A673 (cell line): ENCODE measurements around the gene SECTM1. TPM values are rescaled to one million over a fixed set of nuclear protein-coding genes. Genes with fewer than 3 reads are reported as not detected.

Source experiments
- BruUV-seq: library from RNA; stranded (reverse); fragments of 400-500 nt; replicated peaks from 2 replicates; lab custom pipeline; 2021; lab: Mats Ljungman, UMichigan
- CTCF ChIA-PET: fragments of 300-600 bp; sonication (Branson Sonifier 250); formaldehyde crosslinking; loops from one replicate; lab custom pipeline; 2022; ENCODE audit warnings: antibody characterized with exemption; lab: Charles Lee
- POLR2A ChIA-PET: fragments of 300-600 bp; sonication (Branson Sonifier 250); formaldehyde crosslinking; loops from one replicate; lab custom pipeline; 2022; ENCODE audit warnings: antibody characterized with exemption; ENCODE audit not compliant: low non-redundant PET; lab: Charles Lee
- DNase-seq: peaks from one replicate; pipeline ENCODE4 v3.0.0-alpha.2; 2015; ENCODE audit warnings: low spot score
- H3K27ac ChIP-seq: fragments of 200-600 bp; sonication (generic); 2 replicates; pipeline ENCODE4 v1.5.1; 2016; ENCODE audit warnings: mixed run types, low read depth, mild to moderate bottlenecking, mixed read lengths, antibody characterized with exemption, low read length; ENCODE audit not compliant: poor library complexity, severe bottlenecking
- H3K27me3 ChIP-seq: fragments of 200-600 bp; sonication (generic); replicated peaks from 2 replicates; pipeline ENCODE4 v1.6.1; 2017; ENCODE audit warnings: mixed run types, low read depth, mild to moderate bottlenecking, mixed read lengths, antibody characterized with exemption, low read length; ENCODE audit not compliant: insufficient read depth, poor library complexity
- H3K36me3 ChIP-seq: fragments of 200-600 bp; sonication (generic); 2 replicates; pipeline ENCODE4 v1.6.1; 2016; ENCODE audit warnings: mixed run types, mild to moderate bottlenecking, mixed read lengths, antibody characterized with exemption, low read length; ENCODE audit not compliant: insufficient read depth, poor library complexity, severe bottlenecking
- H3K4me1 ChIP-seq: fragments of 200-600 bp; sonication (generic); 2 replicates; pipeline ENCODE4 v1.6.1; 2017; ENCODE audit warnings: mixed run types, mild to moderate bottlenecking, mixed read lengths, antibody characterized with exemption, low read length; ENCODE audit not compliant: insufficient read depth, poor library complexity, severe bottlenecking
- H3K4me3 ChIP-seq: fragments of 200-600 bp; sonication (generic); 2 replicates; pipeline ENCODE4 v1.5.1; 2016; ENCODE audit warnings: low read depth, mixed run types, mild to moderate bottlenecking, mixed read lengths, low read length; ENCODE audit not compliant: poor library complexity, severe bottlenecking
- H3K9me3 ChIP-seq: fragments of 200-600 bp; sonication (generic); 2 replicates; pipeline ENCODE4 v1.6.1; 2016; ENCODE audit warnings: mixed run types, low read depth, mild to moderate bottlenecking, mixed read lengths, antibody characterized with exemption, low read length; ENCODE audit not compliant: poor library complexity, severe bottlenecking
- EZH2 ChIP-seq: fragments of 200-600 bp; sonication (generic); IDR thresholded peaks from 2 replicates; pipeline ENCODE4 v1.6.1; 2017; ENCODE audit warnings: borderline replicate concordance, low read depth, mild to moderate bottlenecking, mixed read lengths, antibody characterized with exemption, low read length; ENCODE audit not compliant: poor library complexity, severe bottlenecking
- intact Hi-C: fragments of 100-400 bp; cut with micrococcal nuclease; formaldehyde crosslinking; loops from one replicate; pipeline ENCODE4 v1.10.0; 2022; ENCODE audit not compliant: unreplicated experiment
- total RNA-seq: library from RNA; stranded (reverse); gene quantifications from 2 replicates; pipeline ENCODE4 v1.2.3, GENCODE V29; 2021
- TF ChIP-seq, protein P1 (sequence below): fragments of 300-800, 200-600 bp; sonication (generic); conservative IDR thresholded peaks from 2 replicates; pipeline ENCODE4 v1.5.1; 2017; ENCODE audit warnings: low read depth, mild to moderate bottlenecking, antibody characterized with exemption, low read length, moderate library complexity, mixed read lengths

Gene SECTM1
- total RNA-seq, 1 experiment from 2014 or later: 1.4 TPM

DNA sequence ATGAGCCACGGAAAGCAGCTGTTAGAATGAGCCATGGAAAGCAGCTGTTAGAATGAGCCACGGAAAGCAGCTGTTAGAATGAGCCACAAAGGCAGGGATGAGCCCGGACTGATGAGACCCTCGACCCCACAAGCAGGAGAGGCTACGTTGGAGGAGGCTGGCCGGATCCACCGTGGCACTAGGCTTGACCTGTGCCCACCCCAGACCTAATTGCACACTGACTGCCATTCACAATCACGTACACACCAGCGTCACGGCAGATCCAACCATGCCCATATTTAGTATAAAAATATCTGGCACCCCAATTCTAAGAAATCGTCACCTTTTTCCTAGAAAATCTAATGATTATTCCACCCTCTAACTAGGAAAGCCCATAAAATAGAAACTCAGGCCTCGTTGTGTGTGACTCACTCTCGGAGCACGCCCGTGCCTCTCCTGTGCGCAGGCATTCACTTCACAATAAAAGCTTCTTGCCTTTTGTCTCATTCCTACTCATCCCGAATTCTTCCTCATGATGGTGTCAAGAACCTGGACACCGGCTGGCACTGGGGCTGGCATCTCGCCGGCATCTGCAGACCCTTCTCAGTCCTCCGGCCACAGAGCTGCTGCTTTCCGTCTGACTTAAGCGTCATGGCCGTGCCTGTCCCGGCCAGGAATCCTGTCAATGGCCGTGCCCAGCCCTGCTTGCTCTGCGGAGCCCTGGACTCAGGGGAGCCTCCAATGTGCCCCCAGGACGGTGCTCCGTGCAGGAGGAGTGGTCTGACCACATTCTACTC lies 5.5 kb upstream of the SECTM1 start:
- Histone ChIP-seq H3K9me3 (no peaks in the 10 kb centered on the region), H3K27me3 (no peaks in the 10 kb centered on the region), H3K27ac (no peak overlapping the region), H3K36me3 (no peaks in the 10 kb centered on the region), H3K4me3 (peak overlapping the region; percentile 23), H3K4me1 (peaks cover 19% of the 10 kb centered on the region)
- TF ChIP-seq, protein P1, sequence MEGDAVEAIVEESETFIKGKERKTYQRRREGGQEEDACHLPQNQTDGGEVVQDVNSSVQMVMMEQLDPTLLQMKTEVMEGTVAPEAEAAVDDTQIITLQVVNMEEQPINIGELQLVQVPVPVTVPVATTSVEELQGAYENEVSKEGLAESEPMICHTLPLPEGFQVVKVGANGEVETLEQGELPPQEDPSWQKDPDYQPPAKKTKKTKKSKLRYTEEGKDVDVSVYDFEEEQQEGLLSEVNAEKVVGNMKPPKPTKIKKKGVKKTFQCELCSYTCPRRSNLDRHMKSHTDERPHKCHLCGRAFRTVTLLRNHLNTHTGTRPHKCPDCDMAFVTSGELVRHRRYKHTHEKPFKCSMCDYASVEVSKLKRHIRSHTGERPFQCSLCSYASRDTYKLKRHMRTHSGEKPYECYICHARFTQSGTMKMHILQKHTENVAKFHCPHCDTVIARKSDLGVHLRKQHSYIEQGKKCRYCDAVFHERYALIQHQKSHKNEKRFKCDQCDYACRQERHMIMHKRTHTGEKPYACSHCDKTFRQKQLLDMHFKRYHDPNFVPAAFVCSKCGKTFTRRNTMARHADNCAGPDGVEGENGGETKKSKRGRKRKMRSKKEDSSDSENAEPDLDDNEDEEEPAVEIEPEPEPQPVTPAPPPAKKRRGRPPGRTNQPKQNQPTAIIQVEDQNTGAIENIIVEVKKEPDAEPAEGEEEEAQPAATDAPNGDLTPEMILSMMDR: no peak
- TF ChIP-seq EZH2: no peak
- CTCF ChIA-PET: no interaction called here
- POLR2A ChIA-PET: no interaction called here
- BruUV-seq: no TSS peak
- intact Hi-C loops: no loop called here
- peak; percentile 74 for DNase-seq

DNA sequence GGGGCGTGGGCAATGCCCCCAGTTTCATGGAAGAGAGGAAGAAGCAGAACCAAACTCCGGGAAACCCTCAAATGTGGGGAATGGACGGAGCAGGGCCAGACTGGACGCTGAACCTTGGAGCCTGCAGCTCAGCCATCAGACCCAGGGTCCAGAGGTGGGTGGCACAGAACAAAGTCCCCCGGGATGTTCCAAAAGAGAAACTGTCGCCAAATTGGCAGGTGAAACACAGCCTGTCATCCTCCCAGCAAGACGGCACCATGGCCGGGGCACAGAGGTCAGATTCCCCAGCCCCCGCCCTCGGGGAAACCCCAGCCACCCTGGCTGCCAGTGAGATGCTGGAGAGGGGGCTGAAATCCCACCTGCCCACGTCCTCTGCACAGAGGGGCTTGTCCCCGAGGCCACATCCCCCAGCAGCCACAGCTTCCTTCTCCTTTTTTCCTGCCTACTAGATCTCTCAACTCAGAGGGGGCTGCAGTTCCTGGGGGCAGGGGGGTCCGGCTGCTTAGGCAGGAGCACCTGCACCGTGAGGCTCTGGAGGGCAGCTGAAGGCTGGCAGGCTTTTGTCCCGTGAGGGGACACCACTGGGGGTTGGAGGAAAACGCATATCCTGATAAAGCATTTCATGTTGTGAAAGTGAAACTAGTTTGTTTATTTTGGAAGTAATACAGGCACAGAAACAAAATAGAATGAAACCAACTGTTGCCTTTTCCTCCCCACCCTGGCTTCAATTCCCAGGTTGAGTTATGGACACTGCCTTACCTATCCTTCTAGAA lies 1.2 kb upstream of the SECTM1 start:
- Histone ChIP-seq H3K4me1 (peaks cover 51% of the 10 kb centered on the region), H3K36me3 (no peaks in the 10 kb centered on the region), H3K27me3 (no peaks in the 10 kb centered on the region), H3K27ac (no peak overlapping the region), H3K4me3 (peak overlapping the region; percentile 20), H3K9me3 (no peaks in the 10 kb centered on the region)
- TF ChIP-seq, protein P1: no peak
- no peak for TF ChIP-seq EZH2
- BruUV-seq: no TSS peak
- ChIA-PET CTCF (no interaction called here), POLR2A (interaction anchor here (0.6 kb wide), 1 partner anchor 180 kb away, joined by 6 read pairs; no protein-coding TSS in a partner anchor)
- DNase-seq: no peak
- intact Hi-C loops: no loop called here

DNA sequence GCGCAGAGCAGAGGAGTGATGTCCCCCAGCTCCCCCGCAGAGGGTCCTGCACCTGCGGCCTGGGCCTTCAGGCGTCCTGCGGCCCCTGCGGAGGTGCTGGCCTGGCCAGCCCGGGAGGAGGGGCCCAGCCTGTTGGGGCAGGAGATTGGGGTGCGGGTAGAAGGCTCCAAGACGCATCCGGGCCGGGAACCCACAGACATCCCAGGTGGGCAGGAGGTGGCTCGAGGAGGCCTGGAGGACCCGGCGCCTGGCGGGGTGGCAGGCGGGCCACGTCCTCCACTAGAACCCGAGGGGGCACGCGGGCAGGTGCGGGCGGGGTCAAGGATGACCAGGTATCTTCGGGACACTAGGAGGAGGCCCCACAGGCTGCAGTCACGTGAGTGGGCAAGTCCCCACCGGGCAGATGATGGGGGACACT lies 647 bp upstream of the SECTM1 start:
- Histone ChIP-seq H3K27ac (no peak overlapping the region), H3K4me1 (peaks cover 47% of the 10 kb centered on the region), H3K9me3 (no peaks in the 10 kb centered on the region), H3K36me3 (no peaks in the 10 kb centered on the region), H3K27me3 (no peaks in the 10 kb centered on the region), H3K4me3 (peak overlapping the region; percentile 20)
- ChIA-PET CTCF (interaction anchor here (0.7 kb wide), 1 partner anchor 11 kb away, joined by 6 read pairs; no protein-coding TSS in a partner anchor), POLR2A (interaction anchor here (0.5 to 0.6 kb wide), 3 partner anchors 27 to 181 kb away, joined by 3 to 6 read pairs (median 4); no protein-coding TSS in a partner anchor)
- DNase-seq: no peak
- TF ChIP-seq EZH2: no peak
- TF ChIP-seq, protein P1: no peak
- BruUV-seq: no TSS peak
- intact Hi-C loops: no loop called here
